ENCODE results near the gene BTBD9. TPM values are rescaled to one million over a fixed set of nuclear protein-coding genes. Genes with fewer than 3 reads are reported as not detected.

Gene BTBD9
- total RNA-seq, 2 experiments from 2014 or later = 19.1 to 19.8 TPM

GRCh38 chr6:38420207-38420606 lies 219.5 kb downstream of the BTBD9 start:
- no peak for DNase-seq
- Mint-ChIP-seq H3K27ac (no peak overlapping the region), H3K9me3 (no peaks in the 10 kb centered on the region), H3K4me3 (no peak overlapping the region), H3K36me3 (no peaks in the 10 kb centered on the region), H3K4me1 (no peaks in the 10 kb centered on the region), H3K27me3 (no peaks in the 10 kb centered on the region)
- no peak for ATAC-seq (ENCODE audit: low read depth)
- POLR2A ChIA-PET = no interaction called here

- Mint-ChIP-seq H3K27me3 (no peaks in the 10 kb centered on the region), H3K36me3 (peaks cover 2% of the 10 kb centered on the region), H3K4me1 (no peaks in the 10 kb centered on the region), H3K27ac (no peak overlapping the region), H3K9me3 (no peaks in the 10 kb centered on the region), H3K4me3 (no peak overlapping the region)
- ATAC-seq (ENCODE audit: low read depth) (no peak), DNase-seq (no peak)
- POLR2A ChIA-PET = no interaction called here
Observed at GRCh38 chr6:38417521-38417920, 222.2 kb downstream of the BTBD9 start.

- POLR2A ChIA-PET = no interaction called here
- ATAC-seq (ENCODE audit: low read depth) = no peak
- Mint-ChIP-seq H3K27ac (no peak overlapping the region), H3K4me3 (no peak overlapping the region), H3K4me1 (no peaks in the 10 kb centered on the region), H3K9me3 (no peaks in the 10 kb centered on the region), H3K36me3 (peaks cover 2% of the 10 kb centered on the region), H3K27me3 (no peaks in the 10 kb centered on the region)
- DNase-seq = no peak
Observed at GRCh38 chr6:38415231-38416005, 224.3 kb downstream of the BTBD9 start.

GRCh38 chr6:38413102-38413800 lies 226.5 kb downstream of the BTBD9 start:
- no peak for ATAC-seq (ENCODE audit: low read depth)
- POLR2A ChIA-PET = no interaction called here
- no peak overlapping the region for H3K27ac Mint-ChIP-seq
- no peaks in the 10 kb centered on the region for H3K9me3 Mint-ChIP-seq
- no peak for DNase-seq
- no peak overlapping the region for H3K4me3 Mint-ChIP-seq
- no peaks in the 10 kb centered on the region for H3K27me3 Mint-ChIP-seq
- no peaks in the 10 kb centered on the region for H3K4me1 Mint-ChIP-seq
- H3K36me3 Mint-ChIP-seq = peaks cover 2% of the 10 kb centered on the region

- POLR2A ChIA-PET = no interaction called here
- ATAC-seq (ENCODE audit: low read depth) (no peak), DNase-seq (no peak)
- H3K27ac Mint-ChIP-seq = no peak overlapping the region
- H3K9me3 Mint-ChIP-seq = peaks cover 2% of the 10 kb centered on the region
- H3K4me3 Mint-ChIP-seq = no peak overlapping the region
- H3K4me1 Mint-ChIP-seq = peaks cover 1% of the 10 kb centered on the region
- H3K27me3 Mint-ChIP-seq = no peaks in the 10 kb centered on the region
- no peaks in the 10 kb centered on the region for H3K36me3 Mint-ChIP-seq
Observed at GRCh38 chr6:38407192-38407591, 232.5 kb downstream of the BTBD9 start.

GRCh38 chr6:38406096-38406495 lies 233.6 kb downstream of the BTBD9 start:
- DNase-seq = no peak
- Mint-ChIP-seq H3K9me3 (peaks cover 2% of the 10 kb centered on the region), H3K4me1 (peaks cover 1% of the 10 kb centered on the region), H3K4me3 (no peak overlapping the region), H3K27ac (no peak overlapping the region), H3K36me3 (no peaks in the 10 kb centered on the region), H3K27me3 (no peaks in the 10 kb centered on the region)
- ATAC-seq (ENCODE audit: low read depth) = no peak
- POLR2A ChIA-PET = no interaction called here

- ATAC-seq (ENCODE audit: low read depth) (no peak), DNase-seq (no peak)
- Mint-ChIP-seq H3K4me1 (peaks cover 1% of the 10 kb centered on the region), H3K9me3 (peaks cover 2% of the 10 kb centered on the region), H3K36me3 (no peaks in the 10 kb centered on the region), H3K27me3 (no peaks in the 10 kb centered on the region), H3K4me3 (no peak overlapping the region), H3K27ac (no peak overlapping the region)
- POLR2A ChIA-PET = no interaction called here
Observed at GRCh38 chr6:38404900-38405556, 234.7 kb downstream of the BTBD9 start.

GRCh38 chr6:38404355-38404754 lies 235.4 kb downstream of the BTBD9 start:
- Mint-ChIP-seq H3K27me3 (no peaks in the 10 kb centered on the region), H3K4me3 (no peak overlapping the region), H3K4me1 (peaks cover 1% of the 10 kb centered on the region), H3K27ac (no peak overlapping the region), H3K9me3 (peaks cover 2% of the 10 kb centered on the region), H3K36me3 (no peaks in the 10 kb centered on the region)
- POLR2A ChIA-PET = no interaction called here
- DNase-seq (no peak), ATAC-seq (ENCODE audit: low read depth) (no peak)

GRCh38 chr6:38403548-38403947 lies 236.2 kb downstream of the BTBD9 start:
- Mint-ChIP-seq H3K9me3 (peaks cover 2% of the 10 kb centered on the region), H3K27me3 (no peaks in the 10 kb centered on the region), H3K27ac (no peak overlapping the region), H3K4me1 (peaks cover 1% of the 10 kb centered on the region), H3K4me3 (no peak overlapping the region), H3K36me3 (no peaks in the 10 kb centered on the region)
- DNase-seq = no peak
- POLR2A ChIA-PET = no interaction called here
- ATAC-seq (ENCODE audit: low read depth) = no peak

GRCh38 chr6:38400764-38401163 lies 239.0 kb downstream of the BTBD9 start:
- no peak for DNase-seq
- Mint-ChIP-seq H3K9me3 (peaks cover 2% of the 10 kb centered on the region), H3K27ac (no peak overlapping the region), H3K4me3 (no peak overlapping the region), H3K36me3 (no peaks in the 10 kb centered on the region), H3K27me3 (no peaks in the 10 kb centered on the region), H3K4me1 (peaks cover 1% of the 10 kb centered on the region)
- ATAC-seq (ENCODE audit: low read depth) = no peak
- POLR2A ChIA-PET = no interaction called here

- ATAC-seq (ENCODE audit: low read depth) = no peak
- Mint-ChIP-seq H3K36me3 (no peaks in the 10 kb centered on the region), H3K9me3 (peaks cover 2% of the 10 kb centered on the region), H3K27ac (no peak overlapping the region), H3K4me1 (peaks cover 1% of the 10 kb centered on the region), H3K27me3 (no peaks in the 10 kb centered on the region), H3K4me3 (no peak overlapping the region)
- no peak for DNase-seq
- POLR2A ChIA-PET = no interaction called here
Observed at GRCh38 chr6:38400101-38400500, 239.6 kb downstream of the BTBD9 start.

GRCh38 chr6:38396209-38396608 lies 243.5 kb downstream of the BTBD9 start:
- DNase-seq (no peak), ATAC-seq (ENCODE audit: low read depth) (no peak)
- POLR2A ChIA-PET = no interaction called here
- H3K9me3 Mint-ChIP-seq = no peaks in the 10 kb centered on the region
- H3K27me3 Mint-ChIP-seq = no peaks in the 10 kb centered on the region
- no peak overlapping the region for H3K4me3 Mint-ChIP-seq
- H3K27ac Mint-ChIP-seq = no peak overlapping the region
- no peaks in the 10 kb centered on the region for H3K4me1 Mint-ChIP-seq
- H3K36me3 Mint-ChIP-seq = peaks cover 6% of the 10 kb centered on the region

- ATAC-seq (ENCODE audit: low read depth) (no peak), DNase-seq (no peak)
- Mint-ChIP-seq H3K27me3 (no peaks in the 10 kb centered on the region), H3K9me3 (no peaks in the 10 kb centered on the region), H3K27ac (no peak overlapping the region), H3K4me3 (no peak overlapping the region), H3K36me3 (peaks cover 6% of the 10 kb centered on the region), H3K4me1 (no peaks in the 10 kb centered on the region)
- POLR2A ChIA-PET = no interaction called here
Observed at GRCh38 chr6:38393986-38394385, 245.7 kb downstream of the BTBD9 start.

All from activated naive CD8-positive, alpha-beta T cell treated with anti-CD3 and anti-CD28 coated beads, Interleukin-2, amount 10 ng/mL, durations not matched to agents 7 days and 5 days (primary cell).